Stimulated activated CD4-positive, alpha-beta T cell treated with anti-CD3 and anti-CD28 coated beads, Interleukin-4, amount 100 ng/mL, for 24 hours (primary cell): Measurements from ENCODE around the gene SPEF1.
"Not testable (repeated sequence)": the region's sequence is repeated elsewhere in the genome, so short reads cannot be mapped to it uniquely, and the experiment has no call there.

Experiments
- DNase-seq: peaks from one replicate; pipeline ENCODE4 v3.0.0-alpha.2; 2020

The SPEF1 gene

GRCh38 chr20:3808544-3808943 lies 27.3 kb upstream of the SPEF1 start:
- no peak for DNase-seq

- DNase-seq = no peak
Measured at GRCh38 chr20:3804781-3805180, 23.5 kb upstream of the SPEF1 start.

GRCh38 chr20:3804254-3804751 lies 23.1 kb upstream of the SPEF1 start:
- DNase-seq = no peak

GRCh38 chr20:3803854-3804253 lies 22.6 kb upstream of the SPEF1 start:
- no peak for DNase-seq

GRCh38 chr20:3803289-3803688 lies 22.0 kb upstream of the SPEF1 start:
- no peak for DNase-seq

- DNase-seq = no peak
Measured at GRCh38 chr20:3802524-3803239, 21.4 kb upstream of the SPEF1 start.

- no peak for DNase-seq
Measured at GRCh38 chr20:3801846-3802245, 20.6 kb upstream of the SPEF1 start.

- no peak for DNase-seq
Measured at GRCh38 chr20:3801299-3801698, 20.1 kb upstream of the SPEF1 start.

- no peak for DNase-seq
Measured at GRCh38 chr20:3800878-3801260, 19.6 kb upstream of the SPEF1 start.

GRCh38 chr20:3800256-3800877 lies 19.1 kb upstream of the SPEF1 start:
- DNase-seq = no peak

GRCh38 chr20:3798908-3799248 lies 17.6 kb upstream of the SPEF1 start:
- no peak for DNase-seq

- DNase-seq = no peak
Measured at GRCh38 chr20:3798373-3798768, 17.1 kb upstream of the SPEF1 start.

GRCh38 chr20:3797592-3798372 lies 16.5 kb upstream of the SPEF1 start:
- DNase-seq = peak; percentile 47

- DNase-seq = no peak
Measured at GRCh38 chr20:3797226-3797545, 15.9 kb upstream of the SPEF1 start.

- no peak for DNase-seq
Measured at GRCh38 chr20:3796477-3797225, 15.4 kb upstream of the SPEF1 start.

GRCh38 chr20:3795511-3796468 lies 14.5 kb upstream of the SPEF1 start, which contains the start of gene CDC25B:
TSS of gene CDC25B (plus strand) at chr20:3796310. CDS start at chr20:3796532, 222 bp downstream.
- DNase-seq = peak; percentile 90

GRCh38 chr20:3794701-3795420 lies 13.6 kb upstream of the SPEF1 start:
- no peak for DNase-seq

- not testable (repeated sequence) for DNase-seq
Measured at GRCh38 chr20:3794168-3794567, 12.9 kb upstream of the SPEF1 start.

GRCh38 chr20:3789201-3789600 lies 8.0 kb upstream of the SPEF1 start:
- DNase-seq = not testable (repeated sequence)

- no peak for DNase-seq
Measured at GRCh38 chr20:3788685-3789155, 7.5 kb upstream of the SPEF1 start.
